NCI-H446 treated with DMSO at 0.1 percent for 48 hours (cell line): ENCODE results near the gene RAB44.
A peak's percentile ranks its signal among the peaks of the same experiment; 100 is the strongest.

Source experiments
- DNase-seq: peaks from one replicate; lab custom pipeline; 2025; lab: John Stamatoyannopoulos, UW

RAB44 gene

DNA sequence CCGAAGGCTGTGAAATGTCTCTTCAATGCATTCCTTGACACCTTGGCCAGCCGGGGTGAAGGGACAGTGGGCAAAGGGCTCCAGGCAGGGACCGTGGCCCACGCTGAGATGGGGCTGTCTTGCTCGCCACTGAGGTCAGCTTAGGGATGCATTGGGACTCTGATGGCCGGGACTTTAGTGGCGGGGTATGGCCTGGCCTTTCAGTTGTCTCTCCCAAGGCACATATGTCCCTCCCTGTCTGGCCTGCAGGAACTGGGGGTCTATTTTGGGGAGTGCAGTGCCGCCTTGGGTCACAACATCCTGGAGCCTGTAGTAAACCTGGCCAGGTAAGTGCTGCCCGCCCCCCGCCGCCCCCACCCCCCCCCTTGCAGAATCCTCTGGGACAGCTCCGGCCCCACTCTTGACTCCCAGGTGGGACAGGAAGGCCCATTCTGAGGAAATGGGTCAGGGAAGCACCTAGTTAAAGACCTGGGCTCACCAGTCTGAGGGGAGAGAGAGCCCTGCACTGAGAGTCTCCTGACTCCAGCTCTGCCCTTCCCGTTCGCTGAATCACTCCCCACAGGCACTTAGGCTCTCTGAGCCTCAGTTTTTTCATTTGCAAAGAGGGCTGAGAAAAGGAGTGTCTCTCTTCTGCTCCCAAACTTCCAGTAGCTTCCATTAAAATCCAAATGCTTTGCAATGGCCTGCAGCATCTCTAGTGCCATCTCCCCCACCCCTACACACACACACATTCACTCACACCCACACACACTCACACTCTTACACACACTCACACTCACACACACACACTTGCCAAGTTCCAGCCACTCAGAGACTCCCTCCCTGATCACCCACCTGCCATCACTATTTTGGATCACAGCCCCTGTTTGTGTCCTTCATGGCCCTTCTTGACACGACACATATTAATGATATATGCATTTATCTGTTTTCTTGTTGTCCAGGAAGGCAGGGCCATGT lies 33.1 kb downstream of the RAB44 start:
- no peak for DNase-seq

DNA sequence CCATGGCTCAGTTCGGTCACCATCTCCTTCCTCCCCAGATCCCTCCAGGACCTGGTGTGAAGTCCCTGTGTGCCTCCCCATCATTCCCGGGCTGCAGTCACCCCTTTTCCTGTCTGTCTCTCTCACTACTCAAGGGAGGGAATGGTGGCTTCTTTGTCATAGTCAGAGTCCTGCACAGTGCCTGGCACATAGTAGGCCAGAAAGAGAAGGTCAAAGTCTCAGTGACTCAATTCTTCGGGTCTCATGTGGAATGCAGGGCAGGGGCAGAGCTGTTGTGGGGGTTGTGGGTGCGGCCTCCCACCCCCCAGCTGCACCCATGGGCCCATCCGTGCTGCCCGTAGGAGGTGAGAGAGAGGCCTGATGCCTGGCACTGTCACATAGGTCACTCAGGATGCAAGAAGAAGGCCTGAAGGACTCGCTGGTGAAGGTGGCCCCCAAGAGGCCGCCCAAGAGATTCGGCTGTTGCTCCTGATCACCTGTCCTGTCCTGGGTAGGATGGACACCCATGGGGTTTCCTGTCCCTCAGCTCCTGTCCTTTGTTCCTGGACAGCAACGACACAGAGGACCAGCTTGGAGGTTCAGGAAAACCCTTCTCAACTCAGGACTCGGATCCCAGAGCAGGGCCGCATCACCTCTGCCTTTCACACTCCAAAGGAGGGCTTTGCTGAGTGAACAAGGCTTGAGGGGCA lies 34.1 kb downstream of the RAB44 start:
- no peak for DNase-seq

DNA sequence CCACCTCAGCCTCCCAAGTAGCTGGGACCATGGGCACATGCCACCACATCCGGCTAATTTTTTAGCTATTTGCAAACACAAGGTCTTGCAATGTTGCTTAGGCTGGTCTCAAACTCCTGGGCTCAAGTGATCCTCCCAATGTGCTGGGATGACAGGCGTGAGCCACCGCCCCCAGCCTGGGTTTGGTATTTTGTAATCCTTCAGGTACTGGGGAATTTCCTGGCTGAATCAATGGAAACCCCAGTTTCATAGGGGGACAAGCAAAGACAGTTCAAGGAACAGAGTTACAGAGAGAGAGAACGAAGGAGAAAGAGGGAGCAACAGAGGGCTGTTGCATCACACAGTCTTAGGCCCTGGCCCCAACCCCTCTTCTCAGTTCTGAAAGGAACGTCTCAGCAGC lies 35.7 kb downstream of the RAB44 start:
- DNase-seq, result no peak

DNA sequence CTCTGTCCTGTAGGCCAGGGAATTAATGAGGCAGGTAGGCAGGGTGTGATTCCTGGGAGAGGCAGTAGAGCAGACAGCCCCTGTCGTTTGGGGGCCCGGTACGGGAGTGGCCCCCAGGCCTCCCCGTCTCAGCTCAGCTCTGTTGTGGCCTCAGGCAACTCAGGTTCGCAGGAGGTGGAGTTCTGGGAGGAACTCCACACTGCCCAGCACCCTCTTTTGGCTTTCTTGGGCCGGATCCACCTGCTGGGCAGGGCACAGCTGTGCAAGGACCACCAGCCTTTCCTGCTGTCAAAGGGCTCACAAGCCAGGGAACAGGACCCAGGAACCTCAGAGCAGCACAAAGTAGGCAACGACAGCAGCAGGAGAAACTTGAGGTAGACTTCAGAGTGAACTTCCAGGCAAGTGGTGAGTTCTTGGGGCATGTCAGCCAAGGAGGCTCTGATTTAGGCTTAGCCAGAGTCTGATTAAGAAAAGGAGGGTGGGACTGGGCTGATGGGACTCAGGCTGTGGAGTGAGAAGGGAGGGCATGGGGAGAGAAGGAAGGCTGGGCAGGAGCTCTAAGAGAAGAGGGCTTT lies 36.9 kb downstream of the RAB44 start:
- DNase-seq, result no peak

DNA sequence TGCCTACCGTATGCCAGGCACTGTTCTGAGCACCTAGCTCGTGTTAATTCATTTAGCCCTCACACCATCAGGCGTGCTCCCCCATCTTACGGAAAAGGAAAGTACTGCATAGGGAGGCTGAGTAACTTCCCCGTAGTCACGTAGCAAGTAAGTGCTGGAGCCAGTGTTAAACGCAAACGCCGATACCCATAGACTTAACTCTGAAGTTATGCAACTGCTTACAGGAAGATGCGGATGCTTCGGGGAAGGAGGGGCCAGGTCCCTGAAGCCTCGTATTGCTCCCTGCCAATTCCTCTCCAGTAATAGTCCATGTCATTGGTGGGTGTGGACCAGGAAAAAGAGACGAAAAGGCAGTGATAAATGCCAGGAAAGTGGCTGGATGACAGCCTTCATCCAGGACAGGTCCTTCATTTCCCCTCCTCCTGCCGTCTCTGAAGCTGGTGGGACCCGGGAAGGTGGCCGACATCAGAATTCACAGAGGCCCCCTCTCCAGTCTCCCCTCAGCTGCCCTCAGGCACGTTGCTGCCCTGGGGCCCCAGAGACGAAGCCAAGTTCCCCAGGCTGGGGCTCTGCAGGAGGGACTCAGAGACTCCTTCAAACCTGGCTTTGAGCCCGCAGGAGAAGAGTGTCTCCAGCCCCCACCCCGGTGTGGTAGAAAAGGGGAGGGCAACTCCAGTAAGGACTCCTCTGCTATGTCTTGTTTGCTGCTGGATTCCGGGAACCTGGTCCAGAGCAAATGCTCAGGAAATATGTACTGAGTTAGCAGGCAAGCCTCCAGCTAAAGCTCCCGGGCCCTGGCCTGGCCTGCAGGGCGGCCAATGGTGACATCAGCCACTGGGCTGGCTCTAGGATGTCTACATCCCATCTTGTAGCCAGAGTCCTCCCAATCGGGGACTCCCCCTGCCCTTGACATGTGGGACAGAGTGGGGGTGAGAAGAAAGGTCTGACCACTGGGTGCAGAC lies 37.8 kb downstream of the RAB44 start:
- DNase-seq, result peak; percentile 28

DNA sequence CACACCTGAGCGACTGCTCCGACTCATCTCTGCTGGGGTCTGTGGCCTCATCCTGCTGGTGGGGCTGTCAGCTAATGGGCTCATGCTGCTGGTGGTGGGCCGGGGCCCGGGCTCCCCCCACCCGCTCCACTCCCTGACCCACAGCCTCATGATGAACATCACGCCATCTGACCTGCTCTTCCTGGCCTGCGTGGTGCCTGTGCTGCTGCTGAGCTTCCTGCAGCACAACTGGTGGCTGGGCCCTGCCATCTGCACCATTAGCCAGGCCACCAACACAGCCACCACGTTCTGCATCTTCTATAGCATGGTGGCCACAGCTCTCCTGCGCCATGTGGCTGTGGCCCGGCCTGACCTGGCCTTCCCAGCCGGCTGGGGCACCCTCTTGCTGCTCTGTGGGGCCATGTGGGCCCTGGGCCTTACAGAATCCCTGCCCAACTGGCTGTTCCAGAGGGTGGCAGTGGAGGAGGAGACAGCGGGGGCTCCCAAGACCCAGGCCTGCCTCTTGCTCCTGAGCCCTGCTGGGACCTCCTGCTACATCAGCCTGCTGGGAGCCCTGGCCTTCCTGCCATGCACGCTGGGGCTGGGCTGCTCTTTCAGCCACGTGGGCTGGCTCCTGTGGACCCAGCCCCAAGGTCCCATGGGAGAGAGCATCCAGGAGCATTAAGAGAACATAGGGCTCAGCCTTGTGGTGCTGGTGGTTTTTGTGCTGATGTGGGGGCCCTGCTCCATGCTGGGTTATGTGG lies 39.6 kb downstream of the RAB44 start:
- no peak for DNase-seq

DNA sequence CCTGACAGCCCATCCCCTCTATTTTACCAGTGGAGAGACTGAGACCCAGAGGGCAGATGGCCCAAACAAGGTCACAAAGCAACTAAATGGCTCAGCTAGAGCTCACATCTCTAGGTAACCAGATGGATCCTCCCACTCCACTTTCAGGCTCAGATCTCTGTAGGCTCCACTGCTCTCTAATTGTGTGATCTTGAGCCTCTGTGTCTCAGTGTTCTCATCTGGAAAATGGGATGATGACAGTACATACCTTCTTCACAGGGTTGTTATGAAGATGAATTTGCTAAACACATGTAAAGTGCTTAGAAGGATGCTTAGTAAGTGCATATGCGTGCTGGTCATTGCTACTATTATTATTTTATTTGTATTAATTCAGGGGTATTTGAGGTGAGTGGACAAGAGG lies 40.5 kb downstream of the RAB44 start:
- no peak for DNase-seq

DNA sequence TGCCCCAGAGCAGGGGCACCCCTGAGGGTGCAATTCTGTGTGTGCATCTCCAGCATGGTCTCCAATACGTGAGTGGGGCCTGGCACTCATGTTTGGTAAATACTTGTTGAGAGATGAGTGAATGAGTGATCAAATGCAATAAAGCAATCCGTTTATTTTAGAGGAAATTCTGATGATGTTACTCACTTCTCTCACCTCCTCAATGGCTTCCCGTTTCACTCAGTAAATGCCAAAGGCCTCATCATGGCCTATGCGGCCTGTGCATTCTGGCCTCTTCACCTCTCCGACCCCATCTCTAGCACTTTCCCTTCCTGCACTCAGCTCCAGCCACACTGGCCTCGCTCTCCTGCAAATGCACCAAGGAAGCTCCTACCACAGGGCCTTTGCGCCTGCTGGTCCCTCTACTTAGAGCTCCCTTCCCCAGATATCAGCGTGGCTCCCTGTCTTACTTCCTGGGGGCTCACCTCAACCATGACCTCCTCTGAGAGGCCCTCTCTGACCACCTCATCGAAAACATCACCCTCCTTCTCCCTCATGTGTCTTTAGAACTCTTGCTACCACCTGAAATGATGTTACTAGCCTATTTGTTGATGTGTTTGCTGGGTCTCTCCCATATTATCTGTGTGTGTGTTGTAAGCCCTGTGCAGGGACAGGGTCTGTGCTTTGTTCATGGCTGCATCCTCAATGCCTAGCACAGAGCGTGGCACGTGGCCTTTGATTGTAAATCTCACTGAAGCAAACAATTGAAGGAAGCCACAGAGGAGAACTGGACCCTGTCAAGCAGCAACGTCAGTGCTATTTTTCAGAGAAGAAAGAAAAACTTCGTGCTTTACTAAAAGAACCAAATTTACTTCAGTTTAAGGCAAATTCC lies 42.6 kb downstream of the RAB44 start:
- DNase-seq, result no peak

DNA sequence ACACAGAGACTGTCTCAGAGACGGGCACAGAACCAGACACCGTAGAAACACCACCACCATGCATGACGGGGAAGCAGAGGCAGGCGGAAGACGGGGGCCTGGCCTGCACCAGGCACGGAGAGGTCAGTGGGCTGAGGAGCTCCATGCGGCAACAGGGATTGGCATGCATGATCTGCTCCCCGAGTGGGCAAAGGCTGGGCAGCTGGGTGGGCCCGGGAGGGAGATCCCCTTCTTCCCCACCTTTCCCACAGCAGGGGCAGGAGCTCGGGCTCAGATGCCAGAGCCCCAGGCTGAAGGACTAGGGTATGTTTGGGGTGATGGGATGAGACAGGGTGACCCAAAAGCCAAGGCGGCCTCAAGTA lies 43.2 kb downstream of the RAB44 start:
- DNase-seq, result no peak

DNA sequence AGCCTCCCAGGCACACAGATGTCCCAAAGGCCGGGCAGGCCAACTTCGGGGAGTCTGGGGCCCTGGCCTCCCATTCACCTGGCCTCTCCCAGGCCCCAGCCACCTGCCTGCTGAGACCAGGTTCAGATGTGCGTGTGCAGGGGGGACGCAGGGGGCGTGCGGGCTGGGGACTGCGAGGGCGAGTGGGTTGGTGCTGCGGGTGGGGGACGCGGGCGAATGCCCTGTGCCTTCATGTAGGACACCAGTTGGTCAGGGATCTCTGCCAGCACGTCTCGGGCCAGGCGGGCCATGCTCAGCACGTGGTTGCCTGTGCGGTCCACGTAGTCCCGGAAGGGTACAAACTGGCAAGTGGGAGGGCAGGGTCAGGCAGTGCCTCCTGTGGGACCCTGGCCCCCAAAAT lies 44.5 kb downstream of the RAB44 start:
- no peak for DNase-seq

DNA sequence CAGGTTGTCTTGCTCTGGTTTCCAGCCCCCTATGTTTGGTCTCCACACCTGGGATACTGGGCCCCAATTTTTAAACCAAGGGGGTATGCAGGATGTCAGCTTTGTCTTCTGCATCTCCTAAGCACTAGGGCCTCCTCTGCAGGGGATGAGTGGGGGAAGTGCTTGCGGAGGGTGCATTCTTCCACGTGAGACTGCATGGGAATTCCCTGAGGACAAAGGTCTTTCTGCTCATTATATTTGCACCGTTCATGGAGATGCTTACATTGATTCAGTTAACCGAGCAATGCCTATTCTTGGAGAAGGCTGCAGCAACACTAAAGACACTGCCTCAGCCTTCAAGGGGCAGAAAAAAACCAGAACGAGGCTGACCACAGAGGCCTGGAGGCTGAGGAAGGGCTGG lies 45.4 kb downstream of the RAB44 start:
- no peak for DNase-seq

DNA sequence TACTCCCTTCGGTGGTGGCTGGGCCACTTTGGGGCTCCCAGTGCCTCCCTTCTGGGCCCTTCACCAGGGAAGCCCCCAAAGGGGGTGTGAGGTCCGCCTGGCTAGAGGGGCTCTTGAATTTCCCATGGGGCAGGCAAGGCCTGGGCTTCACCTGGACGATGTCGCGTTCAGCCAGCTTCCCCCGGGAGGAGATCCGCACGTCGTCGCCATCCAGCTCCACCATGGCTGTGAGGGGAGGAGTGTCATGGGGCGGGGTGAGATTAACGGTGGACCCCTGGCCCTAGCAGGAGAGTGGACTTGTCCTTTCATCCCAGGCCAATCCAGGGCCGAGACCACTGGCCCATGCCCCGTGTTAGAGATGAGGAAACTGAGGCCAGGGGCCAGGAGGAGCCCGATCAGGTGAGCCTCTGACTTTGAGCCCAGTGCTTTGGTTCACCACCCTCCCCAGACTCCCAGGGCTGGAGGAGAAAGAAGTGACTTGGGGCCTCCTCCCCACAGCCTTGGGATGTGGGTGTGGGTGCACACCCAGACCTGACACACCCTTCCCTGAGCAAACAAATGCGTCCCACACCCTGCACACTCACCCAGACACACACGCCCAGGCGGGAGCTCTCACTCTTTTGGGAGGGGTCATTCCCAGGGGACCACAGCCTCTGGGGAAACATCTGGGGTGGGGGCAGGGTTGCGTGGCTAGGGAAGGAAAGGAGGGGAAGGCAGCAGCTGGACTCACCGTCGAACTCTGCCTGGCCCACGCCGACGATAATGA lies 46.1 kb downstream of the RAB44 start:
- DNase-seq, result no peak

DNA sequence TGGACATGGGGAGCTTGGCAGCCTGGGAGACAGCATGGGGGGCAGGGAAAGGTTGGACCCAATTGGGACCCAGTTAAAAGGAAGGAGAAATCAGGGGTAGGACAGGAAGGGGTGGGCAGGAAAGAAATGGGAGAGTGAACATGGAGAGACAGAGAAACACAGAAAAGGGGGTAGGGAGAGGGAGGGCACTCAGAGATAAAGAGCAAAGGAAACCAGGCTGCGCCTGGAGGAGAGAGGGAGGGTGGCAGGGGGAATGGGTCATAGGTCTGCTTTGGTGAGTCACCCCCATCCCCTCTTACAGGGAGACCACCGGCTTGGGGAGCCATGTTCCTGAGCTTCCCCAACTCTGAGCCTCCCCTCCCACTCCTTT lies 46.7 kb downstream of the RAB44 start:
- DNase-seq, result no peak

DNA sequence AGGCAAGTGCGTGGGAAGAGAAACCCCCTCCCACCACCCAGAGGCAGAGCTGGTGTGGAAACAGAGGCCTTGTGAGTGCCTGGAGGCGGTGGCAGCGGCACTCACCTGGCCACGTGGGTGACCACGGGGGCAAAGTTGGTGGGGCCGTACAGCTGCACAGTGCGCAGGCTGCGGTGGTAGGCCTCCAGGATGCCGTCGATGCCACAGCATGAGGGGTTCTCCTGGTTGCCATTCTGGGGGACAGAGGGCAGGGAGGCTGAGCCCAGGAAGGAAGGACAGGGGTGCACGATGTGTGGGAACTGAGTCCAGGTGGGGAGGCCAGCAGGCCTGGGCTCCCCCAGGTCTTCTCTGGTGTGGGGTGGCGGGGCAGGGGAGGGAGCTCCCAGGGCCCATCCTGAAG lies 47.7 kb downstream of the RAB44 start:
- no peak for DNase-seq

DNA sequence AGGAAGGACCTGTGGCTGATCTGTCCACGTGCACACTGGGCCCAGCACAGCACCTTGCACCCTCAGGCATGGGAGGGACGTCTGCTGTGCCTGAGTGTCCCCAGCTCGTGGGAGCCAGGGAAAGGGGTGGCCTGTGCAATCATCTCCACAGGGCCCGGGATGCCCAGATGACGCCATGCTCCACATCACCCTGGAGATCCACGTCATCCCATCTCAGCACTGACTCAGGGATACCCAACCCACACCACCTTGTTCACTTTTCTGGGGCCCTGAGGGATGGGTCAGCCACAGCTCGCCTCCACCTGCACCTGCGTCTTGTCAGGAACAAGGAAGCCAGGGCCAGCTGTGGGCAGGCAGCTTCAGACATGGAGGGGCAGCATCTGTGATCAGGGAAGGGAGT lies 48.2 kb downstream of the RAB44 start:
- no peak for DNase-seq

DNA sequence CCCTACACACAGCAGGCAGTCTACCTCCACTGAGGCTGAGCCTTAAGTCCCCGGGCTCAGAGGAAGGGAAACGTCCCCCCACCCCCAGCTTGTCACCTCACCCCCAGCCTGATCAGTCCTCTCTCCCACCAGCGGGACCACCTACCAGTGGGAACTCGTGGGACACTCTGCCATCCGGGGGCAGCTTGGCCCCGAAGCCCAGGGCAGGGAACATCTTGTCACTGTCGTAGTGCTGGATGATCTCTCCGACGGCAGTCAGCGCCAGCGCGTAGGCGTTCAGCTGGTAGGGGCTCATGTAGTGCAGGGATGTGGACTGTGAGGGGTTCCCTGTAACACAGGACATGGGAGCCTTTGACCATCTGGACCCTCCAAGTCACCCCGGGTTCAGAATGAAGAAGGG lies 48.6 kb downstream of the RAB44 start:
- DNase-seq, result no peak

DNA sequence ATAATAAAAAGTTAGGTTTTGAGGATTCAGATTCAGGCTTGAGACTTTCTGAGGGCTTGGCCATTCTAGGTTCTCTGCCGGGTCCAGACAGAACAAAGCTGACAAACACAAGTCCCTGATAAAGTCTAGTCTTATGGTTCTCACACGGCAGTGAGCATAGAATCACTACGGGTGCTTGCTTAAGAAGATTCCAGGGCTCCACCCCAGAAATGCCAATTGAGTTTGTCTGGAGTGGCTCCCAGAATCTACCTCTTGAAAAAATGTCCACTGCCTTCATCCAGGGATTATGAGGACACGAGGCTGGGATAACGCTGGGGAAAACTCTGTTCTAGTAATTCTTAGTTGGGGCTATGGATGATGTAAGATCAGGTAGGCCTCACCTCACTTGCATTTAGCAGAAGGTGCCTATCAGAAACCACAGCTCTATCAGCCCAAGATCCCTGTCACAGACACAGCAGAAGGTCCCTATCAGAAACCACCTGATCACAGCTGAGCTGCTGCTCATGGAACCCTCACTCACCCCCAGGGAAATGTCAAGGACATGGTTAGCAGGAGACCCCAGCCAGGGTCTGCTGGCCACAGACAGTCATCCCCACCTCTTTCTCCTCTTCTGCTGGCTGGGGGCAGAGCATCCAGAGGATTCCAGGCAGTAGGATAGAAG lies 52.3 kb downstream of the RAB44 start:
- DNase-seq, result no peak

DNA sequence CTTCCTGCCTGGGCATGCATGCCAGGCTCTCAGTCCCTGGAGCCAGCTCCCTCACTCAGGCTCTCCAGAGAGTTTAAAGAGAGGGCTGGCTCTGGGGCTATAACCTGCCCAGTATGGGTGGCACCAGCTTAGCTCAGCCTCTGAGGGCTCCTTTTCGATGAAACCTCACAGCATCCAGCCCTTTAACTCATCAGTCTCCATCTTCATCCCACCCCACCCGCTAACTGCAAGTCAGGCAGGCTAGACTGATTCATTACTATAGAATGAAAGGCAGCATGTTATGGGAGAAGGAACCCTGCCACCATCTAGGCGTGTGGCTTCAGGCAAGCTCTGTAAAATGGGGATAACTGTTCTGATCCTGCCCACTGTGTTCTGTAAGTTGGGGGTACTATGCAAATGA lies 53.5 kb downstream of the RAB44 start:
- no peak for DNase-seq

DNA sequence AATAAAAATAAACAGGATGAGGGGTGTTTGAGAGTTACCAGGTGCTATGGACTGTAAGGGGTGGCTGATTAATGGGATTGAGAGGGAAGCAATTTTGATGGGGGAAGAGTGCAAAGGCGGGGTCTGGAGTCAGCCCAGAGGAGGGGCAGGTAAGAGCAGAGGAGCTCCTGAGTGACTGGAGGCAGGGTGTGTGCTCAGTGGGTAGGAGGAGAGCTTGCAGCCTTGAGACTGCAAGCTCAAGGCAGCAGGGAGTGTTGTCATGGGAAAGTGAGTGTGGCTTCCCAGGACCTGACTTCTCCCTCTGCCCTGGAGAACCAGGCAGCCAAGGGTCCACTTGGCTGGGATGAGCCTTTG lies 54.2 kb downstream of the RAB44 start:
- DNase-seq, result no peak
